KOPT-K1 (cell line): Measurements from ENCODE around the gene DGKZ.

Source experiments
- H3K27ac ChIP-seq: fragments of 200-600 bp; sonication (generic); 2 replicates; pipeline ENCODE4 v1.5.1; 2016; ENCODE audit warnings: antibody characterized with exemption, mild to moderate bottlenecking, low read depth, low read length; ENCODE audit not compliant: poor library complexity, severe bottlenecking
- H3K36me3 ChIP-seq: fragments of 200-600 bp; sonication (generic); 2 replicates; pipeline ENCODE4 v1.5.1; 2017; ENCODE audit warnings: antibody characterized with exemption, mild to moderate bottlenecking, low read length, moderate library complexity; ENCODE audit not compliant: insufficient read depth
- H3K9me3 ChIP-seq: fragments of 200-600 bp; sonication (generic); 2 replicates; pipeline ENCODE4 v1.5.1; 2017; ENCODE audit warnings: antibody characterized with exemption, low read length, mild to moderate bottlenecking; ENCODE audit not compliant: insufficient read depth, poor library complexity, severe bottlenecking

The DGKZ gene

GRCh38 chr11:46392421-46393230 lies 45.4 kb downstream of the DGKZ start:
- Histone ChIP-seq H3K36me3 (peaks cover 20% of the 10 kb centered on the region), H3K9me3 (no peaks in the 10 kb centered on the region), H3K27ac (no peak overlapping the region)

DNA sequence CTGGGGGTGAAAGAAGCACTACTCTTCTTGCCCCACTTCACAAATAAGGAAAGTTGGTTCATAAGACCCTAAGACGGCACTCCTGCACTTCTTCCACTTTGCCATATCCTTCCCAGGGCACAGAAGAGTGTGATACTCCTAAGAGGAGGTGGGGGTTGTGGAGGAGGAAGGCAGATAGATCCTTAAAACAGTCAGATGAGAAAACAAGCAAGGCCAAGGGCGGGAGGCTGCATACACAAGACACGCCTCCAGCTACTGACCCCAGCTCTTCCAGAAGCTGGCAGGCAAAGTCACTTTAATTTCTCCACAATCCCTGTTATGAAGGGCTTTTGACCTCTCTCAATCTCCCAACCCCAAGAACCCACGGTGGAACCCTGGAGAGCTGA lies 46.0 kb downstream of the DGKZ start:
- Histone ChIP-seq H3K36me3 (peaks cover 26% of the 10 kb centered on the region), H3K9me3 (no peaks in the 10 kb centered on the region), H3K27ac (no peak overlapping the region)

DNA sequence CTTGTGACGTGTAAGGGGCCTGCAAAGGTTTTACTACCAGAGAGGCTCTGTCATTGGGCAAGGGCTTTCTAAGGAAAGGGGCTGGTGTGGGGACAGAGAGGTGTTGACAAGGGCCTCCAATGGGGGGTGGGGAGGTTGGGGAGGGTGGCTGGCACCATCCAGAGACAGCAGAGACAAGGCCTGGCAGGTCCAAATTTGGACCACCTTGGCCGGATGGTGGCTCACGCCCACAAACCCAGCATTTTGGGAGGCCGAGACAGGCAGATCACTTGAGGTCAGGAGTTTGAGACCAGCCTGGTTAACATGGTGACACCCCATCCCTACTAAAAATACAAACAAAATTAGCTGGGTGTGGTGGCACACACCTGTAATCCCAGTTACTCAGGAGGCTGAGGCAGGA lies 46.5 kb downstream of the DGKZ start:
- Histone ChIP-seq H3K9me3 (no peaks in the 10 kb centered on the region), H3K36me3 (peaks cover 26% of the 10 kb centered on the region), H3K27ac (no peak overlapping the region)

GRCh38 chr11:46397526-46397925 lies 50.3 kb downstream of the DGKZ start:
- H3K9me3 ChIP-seq = no peaks in the 10 kb centered on the region
- no peak overlapping the region for H3K27ac ChIP-seq
- peaks cover 41% of the 10 kb centered on the region for H3K36me3 ChIP-seq

- Histone ChIP-seq H3K36me3 (peaks cover 66% of the 10 kb centered on the region), H3K27ac (no peak overlapping the region), H3K9me3 (no peaks in the 10 kb centered on the region)
These were observed 56.0 kb downstream of the DGKZ start for GRCh38 chr11:46402957-46403902.

DNA sequence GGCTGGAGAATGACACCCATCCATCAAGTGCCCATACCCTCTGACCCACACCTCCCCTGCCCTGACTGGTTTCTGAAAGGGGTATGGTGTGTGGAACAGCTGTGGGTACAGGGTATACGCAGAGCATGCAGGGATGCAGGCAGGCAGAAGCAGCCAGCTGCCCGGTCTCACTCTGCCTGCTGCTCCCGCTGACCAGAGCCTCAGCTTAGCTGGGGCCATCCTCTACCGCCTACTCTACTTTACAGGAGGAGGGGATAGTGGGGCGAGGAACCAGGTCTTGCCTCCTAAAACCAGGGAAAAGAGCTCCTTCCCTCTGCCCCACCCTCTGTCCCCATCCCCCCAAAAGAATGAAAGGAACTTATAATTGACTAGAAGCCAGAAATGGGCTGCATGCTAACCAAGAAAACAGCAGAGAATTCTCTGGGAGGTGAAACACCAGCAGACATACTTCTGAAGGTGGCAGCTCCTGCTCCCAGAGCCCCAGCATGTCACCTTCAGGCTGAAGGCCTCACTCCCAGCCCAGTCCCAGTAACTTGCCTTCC lies 57.3 kb downstream of the DGKZ start:
- no peak overlapping the region for H3K27ac ChIP-seq
- peaks cover 79% of the 10 kb centered on the region for H3K36me3 ChIP-seq
- H3K9me3 ChIP-seq = no peaks in the 10 kb centered on the region

DNA sequence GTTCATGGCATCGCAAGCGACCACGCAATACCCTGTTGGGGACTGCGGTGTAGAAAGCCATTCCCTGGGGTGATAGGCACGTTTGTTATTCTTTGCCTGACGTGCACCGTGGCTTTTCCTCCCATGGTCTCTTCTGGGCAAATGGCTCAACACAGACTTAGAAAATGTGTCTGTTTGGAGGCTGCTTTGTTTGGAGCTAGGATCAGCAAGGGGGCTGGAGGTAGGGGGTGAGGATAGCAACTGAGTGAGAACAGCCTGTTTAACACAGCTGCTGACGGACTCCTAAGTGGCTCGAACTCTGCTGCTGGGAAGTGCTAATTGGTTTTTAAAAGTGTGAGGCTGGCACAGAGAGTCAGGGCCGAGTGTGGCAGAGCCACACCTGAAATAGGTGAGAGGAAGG lies 60.4 kb downstream of the DGKZ start:
- Histone ChIP-seq H3K27ac (no peak overlapping the region), H3K9me3 (no peaks in the 10 kb centered on the region), H3K36me3 (peaks cover 84% of the 10 kb centered on the region)

DNA sequence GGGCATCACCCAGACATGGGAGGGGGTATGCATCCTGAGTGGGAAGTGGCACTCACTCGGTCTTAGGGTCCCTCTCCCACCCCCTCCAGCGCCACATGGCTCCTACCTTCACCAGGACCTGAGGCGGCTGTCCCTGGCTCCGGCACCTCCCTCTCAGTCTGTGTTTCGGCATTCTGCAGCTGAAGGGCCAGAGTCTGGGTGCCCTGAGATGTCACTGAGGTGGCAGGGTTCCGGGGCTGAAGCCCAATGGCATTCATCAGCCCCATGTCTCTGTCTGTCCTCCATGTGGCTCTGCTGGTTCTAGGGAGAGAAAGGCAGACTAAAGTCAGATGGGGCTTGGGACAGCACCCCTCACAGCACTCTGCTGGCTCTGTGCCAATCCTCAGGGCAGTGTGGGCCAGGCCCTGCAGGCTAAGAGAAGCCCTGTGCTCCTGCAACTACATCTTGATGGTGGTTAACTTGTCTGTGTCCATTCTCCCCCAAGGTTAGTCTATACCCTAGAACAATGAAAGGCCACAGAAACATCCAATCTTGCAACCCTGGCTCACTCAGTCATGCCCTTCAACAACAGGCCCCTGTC lies 61.2 kb downstream of the DGKZ start:
- peaks cover 82% of the 10 kb centered on the region for H3K36me3 ChIP-seq
- H3K27ac ChIP-seq = no peak overlapping the region
- H3K9me3 ChIP-seq = no peaks in the 10 kb centered on the region

DNA sequence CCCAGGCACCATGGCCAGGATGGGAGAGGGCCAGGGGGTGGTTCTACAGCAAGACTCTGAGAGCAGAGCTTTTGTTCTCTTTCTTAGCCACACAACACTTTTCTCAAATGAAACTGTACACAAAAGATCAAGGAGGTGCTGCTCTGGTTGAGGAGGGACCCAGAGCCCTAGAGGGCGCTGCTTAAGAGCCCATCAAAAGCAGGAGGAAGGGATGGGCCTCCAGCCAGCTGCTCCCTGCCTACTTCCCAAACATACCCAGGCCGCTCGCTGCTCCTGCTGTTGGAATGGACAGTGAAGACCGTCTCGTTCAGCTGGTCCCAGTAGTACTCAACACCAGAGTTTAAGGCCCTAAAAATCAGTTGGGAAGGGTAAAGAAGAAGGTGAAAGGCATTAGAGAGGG lies 62.8 kb downstream of the DGKZ start:
- H3K9me3 ChIP-seq = no peaks in the 10 kb centered on the region
- H3K27ac ChIP-seq = no peak overlapping the region
- peaks cover 67% of the 10 kb centered on the region for H3K36me3 ChIP-seq

GRCh38 chr11:46413760-46414465 lies 66.7 kb downstream of the DGKZ start:
- Histone ChIP-seq H3K36me3 (peaks cover 63% of the 10 kb centered on the region), H3K9me3 (no peaks in the 10 kb centered on the region), H3K27ac (peak overlapping the region; percentile 64)

DNA sequence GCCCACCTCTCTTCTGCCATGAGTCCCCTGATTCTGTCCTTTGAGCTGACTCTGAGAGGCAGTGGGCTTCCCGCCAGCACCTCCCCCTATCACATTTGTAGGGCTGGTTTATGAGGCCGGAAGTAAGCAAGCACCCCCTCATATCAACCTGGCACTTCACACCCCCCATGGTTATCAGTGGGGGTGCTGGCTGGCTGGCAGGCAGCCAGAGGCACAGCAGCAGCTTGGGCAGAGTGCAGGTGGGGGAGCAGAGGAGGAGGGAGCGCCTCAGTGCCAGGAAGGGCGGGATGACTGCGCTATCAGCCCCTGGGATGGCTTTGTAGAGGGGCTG lies 67.2 kb downstream of the DGKZ start:
- H3K27ac ChIP-seq = peak overlapping the region; percentile 64
- peaks cover 57% of the 10 kb centered on the region for H3K36me3 ChIP-seq
- H3K9me3 ChIP-seq = no peaks in the 10 kb centered on the region

DNA sequence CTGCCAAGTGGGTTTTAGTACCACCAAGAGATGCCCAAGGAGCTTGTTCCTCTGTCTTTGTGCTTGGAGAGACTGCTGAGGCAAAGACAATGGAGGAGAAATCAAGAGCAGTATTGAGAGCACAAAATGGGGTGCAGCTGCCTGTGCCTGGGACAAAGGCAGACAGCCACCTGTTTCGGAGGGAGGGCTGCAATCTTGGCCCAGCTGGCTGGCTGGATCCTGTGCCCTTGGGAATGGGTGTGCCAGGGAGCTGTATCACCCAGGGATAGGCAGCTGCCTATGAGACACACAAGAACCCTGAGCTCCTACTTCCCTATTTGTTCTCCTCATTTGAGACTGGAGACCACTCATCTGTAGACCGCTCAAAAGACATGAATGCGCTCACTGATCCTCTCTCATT lies 67.6 kb downstream of the DGKZ start:
- H3K27ac ChIP-seq = peak overlapping the region; percentile 64
- H3K36me3 ChIP-seq = peaks cover 57% of the 10 kb centered on the region
- no peaks in the 10 kb centered on the region for H3K9me3 ChIP-seq

GRCh38 chr11:46417711-46418110 lies 70.4 kb downstream of the DGKZ start:
- Histone ChIP-seq H3K36me3 (peaks cover 67% of the 10 kb centered on the region; the same call in 1 of the 2 replicates), H3K9me3 (no peaks in the 10 kb centered on the region), H3K27ac (no peak overlapping the region)

DNA sequence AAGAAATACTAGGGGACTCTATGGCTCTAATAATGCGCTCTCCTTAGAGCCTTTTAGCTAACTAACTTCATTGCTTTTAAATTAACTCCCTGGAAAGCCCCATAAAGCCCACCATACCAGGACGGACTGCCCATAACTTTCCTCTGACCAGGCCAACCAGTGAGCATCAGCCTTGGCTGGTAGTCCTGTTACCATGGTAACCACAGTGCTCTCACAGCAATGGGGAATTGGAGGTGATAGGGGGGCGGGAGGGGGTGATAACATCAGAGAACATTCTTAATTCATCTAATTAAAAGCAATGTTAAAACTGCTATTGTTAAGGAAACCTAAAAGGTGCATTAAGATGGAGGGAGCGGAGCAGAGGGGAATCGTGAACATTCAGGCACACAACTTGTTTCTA lies 71.5 kb downstream of the DGKZ start:
- Histone ChIP-seq H3K27ac (no peak overlapping the region), H3K9me3 (no peaks in the 10 kb centered on the region), H3K36me3 (peaks cover 64% of the 10 kb centered on the region; the same call in 1 of the 2 replicates)
